ENCODE data around the gene ZNRF4. TPM values are rescaled to one million over a fixed set of nuclear protein-coding genes. Genes with fewer than 3 reads are reported as not detected.

Gene ZNRF4
- total RNA-seq, 2 donors from 2014 or later, result not detected

DNA sequence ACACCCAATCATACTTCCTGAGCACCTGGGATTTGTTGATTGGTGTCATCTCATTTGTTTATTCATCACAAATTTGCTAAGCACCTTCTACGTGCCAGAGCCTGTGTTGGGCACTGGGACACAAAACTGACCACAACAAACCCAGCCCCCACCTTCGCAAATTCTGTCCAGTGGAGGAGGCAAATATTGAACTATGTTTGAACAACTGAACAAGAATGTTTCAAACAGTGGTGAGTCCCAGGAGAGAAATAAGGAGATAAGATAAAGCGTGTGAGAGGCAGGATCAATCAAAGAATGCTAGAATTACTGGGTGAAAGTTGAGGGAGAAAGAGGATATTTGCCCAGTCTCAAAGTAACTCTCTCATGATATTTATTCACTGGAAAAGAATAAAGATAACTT is 8.7 kb downstream of the ZNRF4 start:
- H3K27me3 ChIP-seq (ENCODE audit: control insufficient read depth, insufficient read depth, low read length, poor library complexity, severe bottlenecking), result no peaks in the 10 kb centered on the region
- no peaks in the 10 kb centered on the region for H3K4me1 ChIP-seq (ENCODE audit: control insufficient read depth, insufficient read depth, low read length)
- H3K4me1 Mint-ChIP-seq, result no peaks in the 10 kb centered on the region
- no peak overlapping the region for H3K4me3 Mint-ChIP-seq
- H3K4me3 ChIP-seq (ENCODE audit: low read length), result no peak overlapping the region
- peaks cover 5% of the 10 kb centered on the region for H3K9me3 ChIP-seq (ENCODE audit: control insufficient read depth, low read length)
- TF ChIP-seq, protein P1, sequence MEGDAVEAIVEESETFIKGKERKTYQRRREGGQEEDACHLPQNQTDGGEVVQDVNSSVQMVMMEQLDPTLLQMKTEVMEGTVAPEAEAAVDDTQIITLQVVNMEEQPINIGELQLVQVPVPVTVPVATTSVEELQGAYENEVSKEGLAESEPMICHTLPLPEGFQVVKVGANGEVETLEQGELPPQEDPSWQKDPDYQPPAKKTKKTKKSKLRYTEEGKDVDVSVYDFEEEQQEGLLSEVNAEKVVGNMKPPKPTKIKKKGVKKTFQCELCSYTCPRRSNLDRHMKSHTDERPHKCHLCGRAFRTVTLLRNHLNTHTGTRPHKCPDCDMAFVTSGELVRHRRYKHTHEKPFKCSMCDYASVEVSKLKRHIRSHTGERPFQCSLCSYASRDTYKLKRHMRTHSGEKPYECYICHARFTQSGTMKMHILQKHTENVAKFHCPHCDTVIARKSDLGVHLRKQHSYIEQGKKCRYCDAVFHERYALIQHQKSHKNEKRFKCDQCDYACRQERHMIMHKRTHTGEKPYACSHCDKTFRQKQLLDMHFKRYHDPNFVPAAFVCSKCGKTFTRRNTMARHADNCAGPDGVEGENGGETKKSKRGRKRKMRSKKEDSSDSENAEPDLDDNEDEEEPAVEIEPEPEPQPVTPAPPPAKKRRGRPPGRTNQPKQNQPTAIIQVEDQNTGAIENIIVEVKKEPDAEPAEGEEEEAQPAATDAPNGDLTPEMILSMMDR (conservative IDR thresholded peaks at IDR 0.05), result no peak
- H3K27ac ChIP-seq (ENCODE audit: low read depth, low read length), result no peak overlapping the region
- peaks cover 15% of the 10 kb centered on the region for H3K9me3 Mint-ChIP-seq
- H3K36me3 ChIP-seq (ENCODE audit: control insufficient read depth, insufficient read depth, low read length), result no peaks in the 10 kb centered on the region
- DNase-seq, result no peak
- peaks cover 59% of the 10 kb centered on the region for H3K27me3 Mint-ChIP-seq (ENCODE audit: insufficient read depth)
- no peaks in the 10 kb centered on the region for H3K36me3 Mint-ChIP-seq (ENCODE audit: low read depth)
- H3K9ac ChIP-seq (ENCODE audit: extremely low read depth, low read length, poor library complexity, severe bottlenecking), result no peak overlapping the region
- 87 to 88% methylated on average over 3 of the region's 3 CpGs for WGBS, 2 experiments (ENCODE audit: insufficient coverage in 1 of 2, insufficient read length in 1 of 2)
- H3K27ac Mint-ChIP-seq, result no peak overlapping the region

DNA sequence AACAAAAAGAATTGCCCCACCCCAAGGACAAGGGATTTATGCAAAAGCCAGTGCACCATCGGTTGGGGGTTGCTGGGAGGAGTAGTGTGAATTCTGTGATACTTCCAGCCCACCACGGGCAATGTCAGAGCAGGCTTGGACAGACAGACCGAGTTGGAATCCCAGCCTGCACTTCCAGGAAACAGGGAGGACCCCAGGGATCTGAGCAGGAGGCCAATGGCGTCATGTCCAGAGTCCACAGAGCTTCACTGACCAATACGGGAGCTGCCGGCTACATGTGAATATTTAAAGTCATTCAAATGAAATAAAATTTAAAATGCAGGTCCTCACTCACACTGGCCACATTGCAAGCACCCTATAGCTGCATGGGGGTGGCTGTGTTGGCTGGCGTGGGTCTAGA is 10.9 kb downstream of the ZNRF4 start:
- peaks cover 3% of the 10 kb centered on the region for H3K4me1 Mint-ChIP-seq
- peaks cover 5% of the 10 kb centered on the region for H3K9me3 ChIP-seq (ENCODE audit: control insufficient read depth, low read length)
- H3K27ac ChIP-seq (ENCODE audit: low read depth, low read length), result no peak overlapping the region
- no peak overlapping the region for H3K9ac ChIP-seq (ENCODE audit: extremely low read depth, low read length, poor library complexity, severe bottlenecking)
- 84 to 88% methylated on average over 5 to 7 of the region's 7 CpGs for WGBS, 2 experiments (ENCODE audit: insufficient coverage in 1 of 2, insufficient read length in 1 of 2)
- DNase-seq, result no peak
- H3K36me3 Mint-ChIP-seq (ENCODE audit: low read depth), result no peaks in the 10 kb centered on the region
- no peaks in the 10 kb centered on the region for H3K36me3 ChIP-seq (ENCODE audit: control insufficient read depth, insufficient read depth, low read length)
- H3K27ac Mint-ChIP-seq, result no peak overlapping the region
- H3K4me1 ChIP-seq (ENCODE audit: control insufficient read depth, insufficient read depth, low read length), result no peaks in the 10 kb centered on the region
- no peaks in the 10 kb centered on the region for H3K27me3 ChIP-seq (ENCODE audit: control insufficient read depth, insufficient read depth, low read length, poor library complexity, severe bottlenecking)
- peaks cover 15% of the 10 kb centered on the region for H3K9me3 Mint-ChIP-seq
- no peak overlapping the region for H3K4me3 Mint-ChIP-seq
- no peak overlapping the region for H3K4me3 ChIP-seq (ENCODE audit: low read length)
- TF ChIP-seq, protein P1 (conservative IDR thresholded peaks at IDR 0.05), result no peak
- H3K27me3 Mint-ChIP-seq (ENCODE audit: insufficient read depth), result peaks cover 56% of the 10 kb centered on the region

DNA sequence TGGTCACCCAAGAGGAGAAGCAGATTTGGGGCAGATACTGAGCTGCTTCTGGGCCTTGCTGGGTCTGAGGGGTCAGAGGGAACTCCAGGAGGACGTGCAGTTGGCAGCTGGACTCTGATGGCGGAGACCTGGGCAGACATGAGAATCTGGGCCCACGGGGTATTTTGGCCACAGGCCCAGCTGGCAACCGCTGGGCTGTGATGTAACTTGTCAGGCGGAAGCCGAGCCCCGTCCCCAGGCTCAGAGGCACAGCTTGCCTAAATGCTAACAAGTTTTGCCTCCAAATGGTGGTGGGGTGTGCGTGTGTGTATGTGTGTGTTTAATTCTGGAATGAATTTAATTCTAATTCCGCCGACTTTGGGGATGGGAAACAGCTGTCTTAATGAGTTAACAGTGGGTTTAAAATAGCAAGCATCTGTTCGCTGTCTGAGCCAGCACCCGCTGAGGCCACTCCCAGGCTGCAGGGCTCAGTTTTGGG is 11.6 kb downstream of the ZNRF4 start:
- peaks cover 5% of the 10 kb centered on the region for H3K9me3 ChIP-seq (ENCODE audit: control insufficient read depth, low read length)
- Mint-ChIP-seq H3K27me3 (ENCODE audit: insufficient read depth) (peaks cover 48% of the 10 kb centered on the region), H3K27ac (no peak overlapping the region), H3K36me3 (ENCODE audit: low read depth) (no peaks in the 10 kb centered on the region), H3K4me1 (peaks cover 3% of the 10 kb centered on the region), H3K4me3 (no peak overlapping the region), H3K9me3 (peaks cover 12% of the 10 kb centered on the region)
- no peak overlapping the region for H3K4me3 ChIP-seq (ENCODE audit: low read length)
- no peaks in the 10 kb centered on the region for H3K27me3 ChIP-seq (ENCODE audit: control insufficient read depth, insufficient read depth, low read length, poor library complexity, severe bottlenecking)
- H3K36me3 ChIP-seq (ENCODE audit: control insufficient read depth, insufficient read depth, low read length), result no peaks in the 10 kb centered on the region
- 90% methylated on average over 9 to 12 of the region's 12 CpGs for WGBS, 2 experiments (ENCODE audit: insufficient coverage in 1 of 2, insufficient read length in 1 of 2)
- H3K27ac ChIP-seq (ENCODE audit: low read depth, low read length), result no peak overlapping the region
- H3K4me1 ChIP-seq (ENCODE audit: control insufficient read depth, insufficient read depth, low read length), result no peaks in the 10 kb centered on the region
- TF ChIP-seq, protein P1 (conservative IDR thresholded peaks at IDR 0.05), result no peak
- DNase-seq, result no peak
- H3K9ac ChIP-seq (ENCODE audit: extremely low read depth, low read length, poor library complexity, severe bottlenecking), result no peak overlapping the region
